Measurements from ENCODE around the gene MAPKAP1.
A peak's percentile ranks its signal among the peaks of the same experiment; 100 is the strongest.

The MAPKAP1 gene

DNA sequence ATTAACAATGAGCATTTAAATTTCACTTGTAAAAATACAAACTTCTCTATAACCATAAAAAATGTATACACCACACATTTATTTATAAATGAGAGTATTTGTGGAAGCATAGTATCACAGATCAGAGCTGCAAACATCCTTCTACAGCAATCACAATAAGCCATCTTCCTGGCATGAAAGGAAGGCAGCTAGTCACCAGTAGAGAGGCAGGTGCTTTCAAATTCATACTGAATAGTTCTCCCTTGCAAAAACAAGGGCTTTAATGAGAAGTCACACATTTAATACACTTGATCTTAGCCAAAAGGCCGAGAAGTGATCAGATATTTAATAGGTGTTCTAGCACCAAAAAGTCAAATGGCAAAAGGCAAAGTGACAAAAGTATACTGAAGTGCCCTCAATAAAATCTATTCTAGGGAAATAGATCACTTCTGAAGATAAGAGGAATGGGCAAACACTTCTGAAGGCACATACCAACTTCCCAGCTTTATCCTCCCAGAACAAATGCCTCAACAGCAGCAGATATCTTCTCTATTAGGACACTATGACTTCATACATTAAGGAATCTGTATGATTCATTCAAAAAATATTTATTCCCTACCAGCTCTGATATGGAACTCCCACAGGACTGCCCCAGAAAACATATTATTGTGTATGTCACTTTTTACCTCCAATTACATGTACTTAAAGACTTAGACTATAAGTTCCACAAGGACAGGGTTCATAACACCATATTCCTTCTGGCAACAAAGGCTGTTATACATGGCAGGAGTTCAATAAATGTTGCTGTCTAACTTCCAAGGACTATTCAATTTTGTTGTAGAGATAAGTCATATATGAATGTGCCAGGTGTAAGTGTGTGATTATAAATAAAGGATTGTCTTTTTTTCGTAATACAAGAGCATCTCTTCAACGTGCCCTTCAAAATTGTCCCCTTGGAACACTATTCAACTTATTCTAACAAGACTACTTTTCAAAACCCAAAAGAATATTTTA is 31.7 kb downstream of the MAPKAP1 start:
- DNase-seq (ENCODE audit: low spot score), result peak; percentile 92

DNA sequence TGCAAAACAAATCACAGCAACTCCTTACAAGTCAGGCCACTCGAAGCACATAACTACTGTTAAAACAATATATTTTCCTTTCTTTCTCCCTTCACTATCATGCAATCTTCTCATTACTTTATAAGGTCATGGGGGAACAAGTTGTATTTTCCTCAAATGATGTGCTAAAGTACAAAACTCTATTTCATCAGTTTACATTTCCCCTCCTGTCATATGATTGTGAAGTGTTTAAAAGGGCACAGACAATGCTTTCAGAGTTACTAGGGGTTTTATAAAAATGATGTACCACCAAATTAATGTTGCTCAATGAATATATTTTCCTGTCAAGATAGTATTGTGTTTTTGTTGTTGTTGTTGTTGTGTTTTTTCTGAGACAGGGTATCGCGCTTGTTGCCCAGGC is 34.1 kb downstream of the MAPKAP1 start:
- no peak for DNase-seq (ENCODE audit: low spot score)

DNA sequence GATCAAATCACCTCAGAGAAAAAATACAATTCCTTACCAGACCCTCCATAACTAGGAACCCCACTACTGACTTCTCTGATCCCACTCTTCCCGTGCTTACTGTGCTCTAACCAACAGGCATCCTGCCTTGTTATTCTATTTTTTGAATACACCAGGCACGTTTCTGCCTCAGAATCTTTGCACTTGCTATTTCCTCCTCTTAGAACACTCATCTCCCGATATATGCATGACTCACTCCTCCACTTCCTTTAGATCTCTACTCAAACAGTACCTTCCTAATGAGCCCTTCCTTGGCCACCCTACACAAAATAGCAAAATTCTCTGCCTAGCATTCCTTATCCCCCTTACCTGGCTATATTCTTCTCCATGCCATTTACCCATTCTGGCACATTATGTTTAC is 43.9 kb downstream of the MAPKAP1 start:
- DNase-seq (ENCODE audit: low spot score), result peak; percentile 85

DNA sequence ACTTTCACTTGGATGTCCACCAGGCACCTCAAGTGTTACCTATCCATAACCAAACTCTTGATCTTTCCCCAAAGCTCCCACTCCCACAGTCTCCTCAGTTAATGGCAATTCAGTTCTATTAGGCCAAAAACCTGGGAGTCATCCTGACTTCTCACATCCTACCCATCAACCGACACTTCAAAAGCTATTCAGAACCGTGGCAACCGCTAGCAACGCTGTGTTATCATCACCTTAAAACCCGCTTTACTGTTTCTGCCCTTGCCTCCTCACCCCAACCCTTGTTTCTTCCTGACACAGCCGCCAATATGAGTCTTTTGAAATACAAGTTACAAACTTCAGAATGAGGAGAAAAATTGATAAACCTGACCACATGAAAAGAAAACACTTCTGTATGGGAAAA is 46.5 kb downstream of the MAPKAP1 start:
- no peak for DNase-seq (ENCODE audit: low spot score)

DNA sequence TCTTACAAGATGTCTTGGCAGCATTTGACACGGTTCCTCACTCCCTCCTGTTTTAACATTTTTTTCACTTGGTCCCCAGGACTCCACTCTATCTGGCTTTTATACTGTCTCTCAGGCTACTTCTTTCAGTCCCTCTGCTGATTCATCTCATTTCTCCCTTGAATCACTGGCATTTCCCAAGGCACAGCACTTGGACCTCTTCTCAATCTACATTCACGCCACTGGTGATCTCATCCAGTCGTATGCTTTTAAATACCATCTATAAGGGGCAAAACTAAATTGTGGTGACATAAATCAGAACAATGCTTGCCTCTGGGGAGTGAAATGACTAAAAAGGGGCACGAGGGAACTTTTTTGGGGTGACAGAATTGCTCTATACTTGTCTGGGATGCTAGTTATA is 47.1 kb downstream of the MAPKAP1 start:
- no peak for DNase-seq (ENCODE audit: low spot score)

DNA sequence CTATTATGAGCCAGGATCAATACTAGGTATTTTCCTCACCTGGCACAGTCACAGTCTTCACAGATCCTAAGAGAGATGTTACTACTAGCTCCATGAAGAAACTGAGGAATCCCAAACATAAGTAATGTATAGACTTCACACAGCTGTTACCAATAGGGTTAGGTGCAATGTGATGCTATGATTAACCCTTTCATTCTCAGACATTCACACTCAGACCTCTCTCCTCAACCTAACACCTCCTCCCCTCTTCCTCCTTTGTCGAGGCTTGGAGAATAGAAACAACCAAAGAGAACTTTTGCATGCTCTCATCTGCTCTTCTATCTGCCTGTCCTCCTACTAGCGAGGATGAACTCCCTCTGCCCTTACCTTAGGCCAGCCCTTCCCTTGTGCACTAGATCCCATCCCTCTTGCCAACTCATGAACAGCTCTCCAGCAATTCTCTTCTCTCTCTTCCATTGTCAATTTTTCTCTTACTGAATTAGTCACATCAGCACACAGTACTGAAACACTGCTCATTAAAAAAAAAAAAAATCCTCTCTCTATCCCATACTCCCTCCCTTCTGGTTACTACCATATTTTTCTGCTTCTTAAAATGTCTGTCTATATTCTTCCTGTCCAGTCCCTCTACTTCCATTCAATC is 47.7 kb downstream of the MAPKAP1 start:
- DNase-seq (ENCODE audit: low spot score), result no peak

DNA sequence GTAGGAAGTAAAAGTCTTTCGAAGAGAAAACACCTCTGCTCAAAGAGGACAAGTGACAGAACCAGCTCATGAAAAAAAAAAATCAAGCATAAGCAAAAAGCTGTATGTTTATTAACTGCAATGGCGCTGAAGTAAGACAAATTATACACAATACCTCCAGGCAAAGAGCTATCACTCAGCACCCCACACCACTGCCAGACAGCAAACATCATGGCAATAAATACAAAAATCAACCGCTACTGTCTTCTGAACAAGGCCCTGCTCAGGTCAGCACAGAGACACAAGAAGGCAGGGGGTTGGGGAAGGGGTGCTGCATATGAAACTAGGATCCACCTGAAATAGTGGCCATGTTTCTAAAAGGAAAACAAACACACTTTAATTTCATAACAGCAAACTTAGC is 50.4 kb downstream of the MAPKAP1 start:
- no peak for DNase-seq (ENCODE audit: low spot score)

DNA sequence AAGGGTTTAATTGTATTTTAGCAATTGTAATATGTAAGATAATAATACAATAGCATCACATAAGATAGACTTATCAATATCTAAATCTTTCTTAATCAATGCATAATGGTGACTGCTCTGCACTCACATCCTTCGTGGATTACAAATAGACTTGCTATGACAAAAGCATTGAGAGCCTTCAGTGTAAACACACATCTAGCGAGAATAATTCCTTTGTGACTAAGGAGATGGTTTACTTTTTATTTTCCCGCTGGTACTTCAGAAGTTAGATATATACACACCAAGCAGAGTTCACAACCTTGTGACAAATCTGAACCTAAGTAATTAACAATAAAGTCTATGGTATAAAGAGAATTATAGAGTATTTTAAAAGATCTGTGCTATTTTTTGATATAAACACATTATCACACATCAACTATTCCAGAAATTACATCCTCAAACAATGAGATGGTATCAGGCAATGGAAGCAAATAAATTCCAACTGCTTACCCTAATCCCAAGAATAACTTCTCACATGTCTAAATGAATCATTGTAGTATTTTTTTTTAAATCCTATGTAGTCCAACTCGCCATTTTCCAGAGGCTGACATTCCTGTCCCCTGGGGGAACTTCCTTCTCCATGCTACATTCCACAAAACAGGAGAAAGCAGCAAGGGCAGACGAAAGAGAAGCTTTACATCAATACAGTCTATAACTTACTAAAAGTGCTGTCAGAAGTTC is 51.2 kb downstream of the MAPKAP1 start:
- DNase-seq (ENCODE audit: low spot score), result peak; percentile 68

DNA sequence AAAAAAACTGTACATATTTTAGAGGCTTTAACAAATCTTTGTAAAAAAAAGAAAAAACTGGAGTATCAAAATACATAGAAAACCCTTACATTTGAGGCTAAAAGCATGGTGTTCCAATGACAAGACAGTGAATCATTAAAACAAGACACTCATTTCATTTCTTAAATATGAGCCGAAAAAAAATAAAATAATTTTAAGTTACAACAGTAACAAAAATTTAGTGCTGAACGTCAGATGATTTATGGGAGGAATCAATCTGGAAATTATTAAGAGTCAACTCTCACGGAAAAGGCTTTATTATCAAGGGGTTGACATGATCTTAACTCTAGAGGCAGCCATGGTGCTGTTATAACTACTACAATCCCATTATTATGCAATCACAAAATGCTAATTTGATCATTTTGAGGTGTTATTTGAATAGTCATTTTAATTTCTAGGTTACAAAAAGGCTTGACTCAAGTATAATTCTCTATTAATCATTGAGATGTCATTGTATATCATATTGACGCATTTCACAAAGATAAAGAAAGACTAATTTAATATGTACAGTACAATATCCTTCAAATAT is 51.9 kb downstream of the MAPKAP1 start:
- DNase-seq (ENCODE audit: low spot score), result no peak

DNA sequence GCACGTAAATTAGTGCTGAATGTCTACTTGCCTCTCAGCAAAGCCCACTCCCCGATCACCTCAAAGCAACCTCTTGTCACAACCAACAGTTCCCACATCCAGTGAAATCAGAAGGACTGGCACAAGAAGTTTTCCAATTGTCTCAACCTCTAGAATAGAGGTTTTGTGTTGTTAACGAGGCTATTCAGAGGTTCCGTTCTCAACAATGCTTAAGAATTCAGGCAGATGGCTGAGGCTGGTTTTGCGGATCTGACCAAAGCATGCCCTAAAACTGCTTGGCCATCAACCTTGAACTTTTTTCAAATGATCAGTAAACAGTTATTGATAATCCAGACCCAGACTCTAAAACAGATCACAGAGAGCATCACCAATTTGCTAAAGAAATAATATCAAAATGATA is 52.9 kb downstream of the MAPKAP1 start:
- no peak for DNase-seq (ENCODE audit: low spot score)

DNA sequence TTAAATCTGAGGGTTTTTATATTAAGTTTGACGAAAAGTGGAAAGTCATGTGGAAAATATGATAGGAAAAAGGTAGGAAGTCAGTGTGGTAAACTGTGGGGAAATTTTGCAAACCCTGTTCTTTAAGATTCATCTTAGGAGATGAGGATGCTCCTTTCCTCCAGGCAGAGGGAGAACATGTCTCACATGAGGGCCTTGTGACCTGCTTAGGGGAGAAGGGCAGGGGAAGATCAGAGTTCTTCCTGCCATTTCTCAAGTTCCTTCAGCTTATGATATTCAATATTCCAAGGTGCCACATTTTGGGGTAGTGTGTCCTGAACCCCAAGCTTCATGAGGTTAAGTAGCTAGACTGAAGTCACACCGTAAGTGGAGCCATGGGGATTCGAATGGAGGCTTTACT is 53.7 kb downstream of the MAPKAP1 start:
- no peak for DNase-seq (ENCODE audit: low spot score)

DNA sequence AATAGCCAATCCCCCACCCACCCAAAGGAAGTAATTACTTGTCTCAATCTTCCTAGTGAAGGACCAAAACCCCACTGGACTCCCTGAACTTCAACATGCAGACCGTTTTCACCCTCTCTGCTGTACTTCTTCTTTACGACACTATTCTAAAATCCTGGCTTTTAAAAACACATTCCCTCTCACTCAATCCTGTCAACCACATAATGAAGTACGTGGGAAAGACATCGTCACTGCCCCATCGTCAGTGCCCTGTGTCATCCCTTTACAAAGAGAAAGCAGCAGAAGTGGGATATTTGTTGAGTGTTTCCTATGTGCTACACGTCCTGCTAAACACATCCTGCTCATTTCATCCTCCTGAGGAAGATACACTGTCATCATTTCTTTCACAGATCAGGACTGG is 54.2 kb downstream of the MAPKAP1 start:
- DNase-seq (ENCODE audit: low spot score), result no peak

DNA sequence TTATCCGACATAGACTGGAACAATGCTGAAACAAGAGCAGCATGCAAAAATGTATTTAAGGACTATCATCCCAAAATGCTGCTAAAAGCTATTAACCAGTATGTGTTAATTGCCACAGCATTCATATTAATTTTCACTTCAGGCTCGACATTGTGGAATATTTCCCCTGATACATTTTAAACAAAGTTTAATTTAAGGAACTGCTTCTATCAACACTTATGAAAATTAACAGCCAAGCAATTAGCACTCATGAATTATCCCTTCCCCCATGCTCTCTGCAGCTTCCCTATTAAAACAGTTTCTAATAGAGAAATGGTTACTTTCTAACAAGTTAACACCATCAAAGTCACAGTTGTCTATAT is 54.8 kb downstream of the MAPKAP1 start:
- no peak for DNase-seq (ENCODE audit: low spot score)

DNA sequence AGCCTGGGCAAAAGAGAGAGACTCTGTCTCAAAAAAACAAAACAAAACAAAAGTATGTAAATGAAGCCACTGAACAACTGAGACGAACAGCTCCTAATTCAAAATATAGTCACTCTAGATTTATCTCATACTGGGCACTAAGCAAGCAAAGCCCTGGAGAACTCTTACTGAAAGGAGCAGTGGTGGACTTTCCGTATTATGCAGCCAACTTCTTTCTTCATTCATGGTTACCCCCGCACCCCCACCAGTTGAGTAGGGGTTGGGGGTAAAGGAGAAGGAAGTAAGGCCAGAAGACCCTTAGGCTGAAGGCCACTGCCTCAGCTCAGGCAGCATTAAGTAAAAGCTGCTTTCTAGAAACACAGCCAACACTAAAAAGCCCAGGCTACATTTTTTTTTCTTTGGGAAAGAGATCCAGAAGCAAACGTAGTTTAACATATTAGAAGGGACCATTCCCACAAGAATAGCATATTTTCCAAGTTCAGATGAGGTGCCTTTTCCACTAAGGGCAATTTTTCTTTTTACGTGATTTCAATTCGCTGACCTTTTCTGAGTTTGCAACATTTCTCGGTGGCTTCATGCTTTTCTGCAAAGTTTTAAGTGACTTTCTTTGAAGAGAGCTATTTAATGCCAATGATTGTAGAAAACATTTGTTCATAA is 55.3 kb downstream of the MAPKAP1 start:
- DNase-seq (ENCODE audit: low spot score), result no peak

DNA sequence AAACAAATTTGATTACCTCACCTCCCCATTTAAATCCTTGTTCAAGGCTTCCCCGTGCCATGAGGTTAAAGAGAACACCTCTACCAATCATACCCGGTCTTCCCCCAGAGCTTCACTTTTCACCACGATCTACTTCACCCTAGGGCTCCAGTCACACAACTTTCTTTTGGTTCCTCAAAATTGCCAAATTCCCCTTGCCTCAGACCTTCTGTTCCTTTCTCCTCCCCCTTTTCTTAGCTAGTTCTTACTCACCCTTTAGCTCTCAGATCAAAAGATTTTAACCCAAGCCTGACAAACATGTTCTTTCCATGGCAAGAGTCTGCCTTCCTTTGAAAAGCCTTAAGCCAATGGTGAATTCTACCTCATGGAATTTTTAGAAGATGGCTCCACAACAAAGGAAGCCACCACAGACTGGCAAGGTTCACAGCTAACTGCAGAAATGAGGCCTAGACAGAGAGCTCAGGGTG is 56.7 kb downstream of the MAPKAP1 start:
- no peak for DNase-seq (ENCODE audit: low spot score)

DNA sequence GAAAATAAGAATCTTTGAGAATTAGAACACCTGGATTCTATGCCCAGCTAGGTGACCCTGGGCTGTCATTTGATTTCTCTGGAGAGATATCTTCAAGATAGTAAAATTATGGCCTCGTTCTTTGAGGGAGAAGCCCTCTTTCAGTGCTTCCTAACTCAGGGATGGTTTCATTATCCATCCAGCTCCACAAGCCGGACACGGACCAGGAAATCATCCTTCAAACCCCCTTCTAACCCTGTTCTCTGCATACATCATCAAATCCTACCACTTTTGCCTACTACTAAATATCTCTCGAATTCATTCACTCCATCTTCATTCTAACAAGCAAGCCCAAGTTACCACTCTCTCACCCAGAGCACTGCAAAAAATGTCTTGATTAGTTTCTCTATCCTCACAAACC is 57.2 kb downstream of the MAPKAP1 start:
- peak; percentile 59 for DNase-seq (ENCODE audit: low spot score)

DNA sequence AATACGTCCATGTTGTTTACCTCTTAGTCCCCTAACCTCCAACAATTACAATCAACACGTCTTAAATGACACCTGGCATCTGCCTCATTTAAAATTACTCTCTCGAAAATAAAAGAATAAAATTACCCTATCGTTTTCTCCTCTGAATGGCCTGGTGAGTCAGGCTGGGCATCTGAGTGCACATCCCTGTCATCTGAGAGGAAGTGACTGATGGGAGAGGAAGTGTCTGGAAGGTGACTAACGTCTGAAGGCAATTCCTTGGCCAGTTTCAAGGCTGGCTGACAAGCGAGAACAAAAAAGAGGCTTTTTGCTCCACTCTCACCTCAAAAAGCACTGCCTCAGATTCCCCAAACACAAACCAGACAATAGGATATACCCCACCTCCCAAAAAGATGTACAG is 57.7 kb downstream of the MAPKAP1 start:
- DNase-seq (ENCODE audit: low spot score), result peak; percentile 97

DNA sequence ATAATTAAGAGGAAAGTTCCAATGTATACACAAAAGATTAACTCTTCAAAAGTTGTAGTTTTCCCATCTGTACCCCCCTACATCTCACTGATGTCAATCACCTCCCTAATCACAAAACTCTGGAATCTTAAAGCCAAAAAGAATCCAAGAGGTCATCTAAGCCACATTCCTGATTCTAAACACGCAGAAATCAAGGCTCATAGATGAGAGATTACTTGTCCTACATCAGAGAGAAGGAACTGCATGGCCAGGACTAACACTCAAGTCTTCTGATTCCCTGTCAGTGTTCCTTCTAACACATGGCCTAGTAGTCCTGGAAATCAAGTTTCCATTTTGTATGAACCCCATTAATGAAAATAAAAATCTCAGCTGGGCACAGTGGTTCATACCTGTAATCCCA is 58.7 kb downstream of the MAPKAP1 start:
- no peak for DNase-seq (ENCODE audit: low spot score)

DNA sequence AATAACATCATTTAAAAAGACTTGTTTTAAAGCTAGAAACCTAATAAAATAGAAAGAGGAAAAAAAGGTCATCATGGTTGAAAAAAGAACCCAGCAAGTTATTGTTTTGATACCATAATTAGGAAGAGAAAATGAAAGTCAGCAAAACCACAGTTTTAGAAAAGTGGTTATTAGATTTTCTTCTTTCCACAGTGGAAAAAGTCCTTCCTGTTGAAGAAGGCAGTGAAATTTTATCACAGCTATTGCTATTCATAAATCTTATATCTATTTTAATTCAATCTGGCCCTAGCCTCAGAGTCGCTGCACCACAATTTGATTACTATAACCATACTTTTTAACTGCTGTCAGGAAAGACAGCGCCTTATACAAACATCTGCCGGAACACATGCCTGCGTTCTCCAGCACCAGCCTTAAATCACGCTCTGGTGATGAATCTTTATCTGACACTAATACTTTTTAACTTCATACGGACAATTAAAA is 60.3 kb downstream of the MAPKAP1 start:
- no peak for DNase-seq (ENCODE audit: low spot score)

DNA sequence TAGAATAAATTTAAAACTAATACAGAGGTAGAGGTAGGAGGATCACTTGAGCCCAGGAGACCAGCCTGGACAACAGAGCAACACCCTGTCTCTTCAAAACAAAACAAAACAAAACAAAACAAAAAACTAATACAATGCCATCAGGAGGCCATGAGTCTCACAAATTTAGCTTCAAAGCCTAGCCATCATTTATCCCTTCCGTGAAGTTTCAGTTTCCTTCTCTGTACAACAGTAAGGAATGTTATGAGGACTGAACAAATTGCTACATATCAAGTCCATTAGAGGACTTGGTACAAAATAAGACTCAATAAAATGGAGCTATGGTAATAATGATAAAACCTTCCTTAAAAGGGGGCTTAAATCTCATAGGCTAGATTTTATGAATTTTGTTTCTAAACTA is 60.8 kb downstream of the MAPKAP1 start:
- no peak for DNase-seq (ENCODE audit: low spot score)

DNA sequence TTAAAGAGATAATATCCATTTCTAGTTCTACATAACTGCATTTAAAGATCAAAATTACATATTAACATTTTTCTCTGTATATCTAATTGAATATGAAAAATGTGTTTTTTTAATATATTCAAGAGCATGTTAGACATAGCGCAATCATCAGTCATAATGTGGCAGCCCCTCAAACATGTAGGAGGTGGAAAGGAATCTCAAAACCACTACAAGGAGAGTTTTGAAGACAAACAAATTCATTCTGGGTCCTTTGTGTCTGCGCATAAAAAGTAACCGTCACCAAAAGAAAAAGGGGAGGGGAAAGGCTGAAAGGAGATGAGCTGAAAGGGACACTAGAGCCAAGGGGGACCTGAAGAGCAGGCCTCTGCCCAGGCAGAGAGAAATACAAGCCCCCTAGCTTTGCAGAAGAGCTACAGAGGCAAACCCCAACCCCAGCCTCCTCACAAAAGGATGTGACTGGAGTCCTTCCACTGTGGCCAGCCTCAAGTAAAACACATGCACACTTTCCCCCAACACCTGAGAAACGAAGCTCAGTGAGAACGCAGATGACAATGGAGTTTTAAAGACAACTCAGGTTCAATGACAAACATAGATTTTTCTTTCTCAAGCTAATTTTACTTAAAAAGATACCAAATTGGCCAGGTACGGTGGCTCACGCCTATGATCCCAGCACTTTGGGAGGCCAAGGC is 62.0 kb downstream of the MAPKAP1 start:
- no peak for DNase-seq (ENCODE audit: low spot score)
